GM12892 (cell line): ENCODE data around the gene NSDHL.

ENCODE experiments used
- POLR2A ChIP-seq: IDR thresholded peaks from 2 replicates; pipeline ENCODE4 v1.6.1; 2011; ENCODE audit warnings: low read depth, low read length, control low read depth
- POLR2AphosphoS5 ChIP-seq: IDR thresholded peaks from 2 replicates; pipeline ENCODE4 v1.6.1; 2011; ENCODE audit warnings: low read depth, low read length, control low read depth
- TAF1 ChIP-seq: IDR thresholded peaks from 2 replicates; pipeline ENCODE4 v1.6.1; 2011; ENCODE audit warnings: low read depth, mild to moderate bottlenecking, control low read depth, low read length, borderline replicate concordance

DNA sequence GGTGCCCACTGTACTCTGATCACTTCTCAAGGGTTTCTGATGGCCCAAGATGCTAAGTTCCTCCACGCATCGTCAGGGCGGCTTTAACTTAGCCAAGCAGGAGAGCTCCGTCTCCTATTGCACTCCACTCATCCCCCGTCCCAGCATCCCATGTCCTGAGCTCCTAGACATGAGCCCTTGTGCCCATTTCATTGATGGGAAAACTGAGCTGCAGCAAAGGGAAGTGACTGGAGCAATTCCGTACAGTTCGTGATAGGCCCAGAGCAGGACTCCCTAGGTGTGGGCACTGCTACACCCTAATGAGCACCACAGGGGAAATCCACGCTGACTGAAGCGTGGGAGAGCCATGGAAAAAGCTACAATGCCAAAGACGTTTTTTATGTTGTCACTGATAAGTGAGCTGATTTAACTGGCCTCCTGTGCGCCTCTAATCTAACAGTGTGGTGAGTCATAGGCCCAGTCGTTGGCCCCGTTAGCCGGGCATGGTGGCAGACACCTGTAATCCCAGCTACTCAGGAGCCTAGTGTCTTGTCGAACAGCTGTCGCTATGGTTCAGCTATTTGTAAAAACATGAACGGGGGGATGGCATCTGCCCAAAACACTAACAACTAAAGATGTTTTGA is 14.9 kb downstream of the NSDHL start:
- TF ChIP-seq POLR2A (no peak), TAF1 (no peak), POLR2AphosphoS5 (no peak)
